Cardiac fibroblast (primary cell): Measurements from ENCODE around the gene GPX2.
A peak's percentile ranks its signal among the peaks of the same experiment; 100 is the strongest.

Experiments used
- DNase-seq, 2 donors: peaks; one replicate each; pipeline versions ENCODE4 v3.0.0 to v3.0.0-alpha.2; 2010; ENCODE audit warnings: low read depth in 2 of 2
- H3K4me3 ChIP-seq, 2 donors: replicated peaks in 1 of 2; 1 replicate in 1 of 2; 2 replicates in 1 of 2; pipeline ENCODE4 v1.5.1; 2011; ENCODE audit warnings: low read depth in 2 of 2, low read length in 2 of 2, mild to moderate bottlenecking in 2 of 2, moderate library complexity in 1 of 2
- TF ChIP-seq, protein P1 (sequence below): IDR thresholded peaks from one replicate; pipeline ENCODE4 v1.5.1; 2011; ENCODE audit warnings: low read depth, mild to moderate bottlenecking, low read length, inconsistent platforms

The GPX2 gene

GRCh38 chr14:64963611-64964010, 21.1 kb upstream of the GPX2 start:
- no peak overlapping the region for H3K4me3 ChIP-seq
- no peak for DNase-seq
- TF ChIP-seq, protein P1, sequence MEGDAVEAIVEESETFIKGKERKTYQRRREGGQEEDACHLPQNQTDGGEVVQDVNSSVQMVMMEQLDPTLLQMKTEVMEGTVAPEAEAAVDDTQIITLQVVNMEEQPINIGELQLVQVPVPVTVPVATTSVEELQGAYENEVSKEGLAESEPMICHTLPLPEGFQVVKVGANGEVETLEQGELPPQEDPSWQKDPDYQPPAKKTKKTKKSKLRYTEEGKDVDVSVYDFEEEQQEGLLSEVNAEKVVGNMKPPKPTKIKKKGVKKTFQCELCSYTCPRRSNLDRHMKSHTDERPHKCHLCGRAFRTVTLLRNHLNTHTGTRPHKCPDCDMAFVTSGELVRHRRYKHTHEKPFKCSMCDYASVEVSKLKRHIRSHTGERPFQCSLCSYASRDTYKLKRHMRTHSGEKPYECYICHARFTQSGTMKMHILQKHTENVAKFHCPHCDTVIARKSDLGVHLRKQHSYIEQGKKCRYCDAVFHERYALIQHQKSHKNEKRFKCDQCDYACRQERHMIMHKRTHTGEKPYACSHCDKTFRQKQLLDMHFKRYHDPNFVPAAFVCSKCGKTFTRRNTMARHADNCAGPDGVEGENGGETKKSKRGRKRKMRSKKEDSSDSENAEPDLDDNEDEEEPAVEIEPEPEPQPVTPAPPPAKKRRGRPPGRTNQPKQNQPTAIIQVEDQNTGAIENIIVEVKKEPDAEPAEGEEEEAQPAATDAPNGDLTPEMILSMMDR = no peak

DNA sequence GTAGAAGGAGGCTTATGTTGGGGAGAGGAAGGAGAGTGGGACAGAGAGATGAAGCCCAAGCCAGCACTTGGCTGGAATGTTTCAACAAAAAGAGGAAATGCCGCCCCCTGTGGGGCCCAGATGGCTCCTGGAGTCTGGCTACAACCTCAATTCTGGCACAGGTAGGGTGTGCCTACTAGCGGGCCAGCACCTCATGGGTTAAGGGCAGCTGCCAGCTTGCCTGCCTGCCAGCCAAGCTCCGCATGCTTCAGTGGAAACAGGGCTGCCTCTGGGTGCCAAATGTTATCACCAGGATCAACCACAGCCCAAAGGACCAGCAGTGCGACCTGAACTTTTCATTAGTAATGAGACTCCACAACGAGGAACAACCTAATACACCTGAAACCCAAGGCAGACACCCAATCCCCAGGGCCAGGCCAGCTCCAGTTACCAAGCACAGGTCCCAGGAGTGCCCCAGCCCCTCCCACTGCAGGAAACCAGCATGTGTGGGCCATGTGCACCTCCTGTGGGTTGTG, 18.3 kb upstream of the GPX2 start:
- TF ChIP-seq, protein P1 = peak; percentile 0
- no peak for DNase-seq
- H3K4me3 ChIP-seq = no peak overlapping the region

DNA sequence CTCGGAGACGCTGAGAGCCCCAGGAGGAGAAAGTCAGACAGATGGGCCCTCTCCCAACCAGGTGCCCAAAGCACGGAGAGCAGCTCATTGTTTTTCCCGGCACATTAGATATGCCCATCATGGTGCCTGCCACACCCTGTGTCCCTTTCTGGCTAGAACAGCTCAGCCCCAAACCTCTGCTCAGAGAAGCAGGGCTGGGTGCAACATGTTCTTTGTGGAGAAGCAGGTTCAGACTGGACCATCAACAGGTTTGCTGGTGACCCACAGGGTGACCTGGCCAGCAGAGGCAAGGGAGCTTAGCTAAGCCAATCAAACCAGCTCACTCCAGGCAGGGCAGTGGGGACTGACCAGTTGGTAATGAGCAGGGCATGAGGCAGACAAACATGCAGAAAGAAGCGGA, 16.2 kb upstream of the GPX2 start:
- no peak for DNase-seq
- TF ChIP-seq, protein P1 = no peak
- no peak overlapping the region for H3K4me3 ChIP-seq

DNA sequence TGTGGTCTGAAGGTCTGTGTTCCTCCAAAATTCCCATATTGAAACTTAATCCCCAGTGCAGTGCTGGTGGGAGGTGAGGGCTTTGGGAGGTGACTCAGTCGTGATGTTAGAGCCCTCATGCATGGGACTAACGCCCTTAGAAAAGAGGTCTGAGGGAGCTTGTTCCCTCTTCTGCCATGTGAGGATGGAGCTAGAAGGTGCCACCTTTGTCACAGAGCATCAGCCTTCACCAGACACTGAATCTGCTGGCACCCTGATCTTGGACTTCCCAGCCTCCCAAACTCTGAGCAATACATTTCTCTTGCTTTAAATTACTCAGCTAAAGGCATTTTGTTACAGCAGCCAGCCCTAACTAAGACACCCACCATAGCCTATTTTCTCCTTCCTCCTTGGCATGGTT, 15.7 kb upstream of the GPX2 start:
- TF ChIP-seq, protein P1 = no peak
- DNase-seq = no peak
- H3K4me3 ChIP-seq = no peak overlapping the region

GRCh38 chr14:64956697-64957406, 14.3 kb upstream of the GPX2 start:
- TF ChIP-seq, protein P1 = no peak
- DNase-seq = no peak
- H3K4me3 ChIP-seq = no peak overlapping the region

- H3K4me3 ChIP-seq = no peak overlapping the region
- TF ChIP-seq, protein P1 = no peak
Observed at GRCh38 chr14:64955297-64955696, 12.8 kb upstream of the GPX2 start.

More at GRCh38 chr14:64955297-64955696, 12.8 kb upstream of the GPX2 start:
- DNase-seq = no peak
